LNCaP clone FGC (cell line): ENCODE measurements around the gene ACOT11.

ENCODE experiments used
- DNase-seq: peaks from one replicate; pipeline ENCODE4 v3.0.0-alpha.2; 2011; ENCODE audit warnings: low read depth
- H3K4me3 ChIP-seq: 2 replicates; pipeline ENCODE4 v1.5.1; 2011; ENCODE audit warnings: mild to moderate bottlenecking, low read depth, low read length, control low read depth
- TF ChIP-seq, protein P1 (sequence below): IDR thresholded peaks from 2 replicates; pipeline ENCODE4 v1.5.1; 2012; ENCODE audit warnings: mild to moderate bottlenecking; ENCODE audit not compliant: control insufficient read depth, insufficient read depth; ENCODE audit errors: extremely low read depth

ACOT11 gene

DNA sequence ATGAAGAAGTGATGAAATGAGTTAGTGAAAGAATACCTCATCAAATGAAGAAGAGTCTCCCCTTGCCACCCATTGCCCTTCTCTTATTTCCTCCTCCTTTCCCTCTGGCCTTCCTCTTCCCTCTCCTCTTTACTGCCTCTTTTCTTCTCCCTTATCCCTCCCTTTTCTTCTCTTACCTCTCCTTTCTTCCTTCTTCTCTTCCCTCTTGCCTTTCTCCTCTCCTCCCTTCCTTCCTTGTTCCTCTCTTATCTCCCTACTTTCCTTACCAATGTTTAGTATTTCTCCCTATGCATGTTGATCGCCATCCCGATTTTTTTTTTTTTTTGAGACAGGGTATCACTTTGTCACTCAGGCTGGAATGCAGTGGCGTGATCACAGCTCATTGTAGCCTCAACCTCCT is 102.4 kb downstream of the ACOT11 start:
- no peak for DNase-seq
- TF ChIP-seq, protein P1, sequence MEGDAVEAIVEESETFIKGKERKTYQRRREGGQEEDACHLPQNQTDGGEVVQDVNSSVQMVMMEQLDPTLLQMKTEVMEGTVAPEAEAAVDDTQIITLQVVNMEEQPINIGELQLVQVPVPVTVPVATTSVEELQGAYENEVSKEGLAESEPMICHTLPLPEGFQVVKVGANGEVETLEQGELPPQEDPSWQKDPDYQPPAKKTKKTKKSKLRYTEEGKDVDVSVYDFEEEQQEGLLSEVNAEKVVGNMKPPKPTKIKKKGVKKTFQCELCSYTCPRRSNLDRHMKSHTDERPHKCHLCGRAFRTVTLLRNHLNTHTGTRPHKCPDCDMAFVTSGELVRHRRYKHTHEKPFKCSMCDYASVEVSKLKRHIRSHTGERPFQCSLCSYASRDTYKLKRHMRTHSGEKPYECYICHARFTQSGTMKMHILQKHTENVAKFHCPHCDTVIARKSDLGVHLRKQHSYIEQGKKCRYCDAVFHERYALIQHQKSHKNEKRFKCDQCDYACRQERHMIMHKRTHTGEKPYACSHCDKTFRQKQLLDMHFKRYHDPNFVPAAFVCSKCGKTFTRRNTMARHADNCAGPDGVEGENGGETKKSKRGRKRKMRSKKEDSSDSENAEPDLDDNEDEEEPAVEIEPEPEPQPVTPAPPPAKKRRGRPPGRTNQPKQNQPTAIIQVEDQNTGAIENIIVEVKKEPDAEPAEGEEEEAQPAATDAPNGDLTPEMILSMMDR = no peak
- no peak overlapping the region for H3K4me3 ChIP-seq

DNA sequence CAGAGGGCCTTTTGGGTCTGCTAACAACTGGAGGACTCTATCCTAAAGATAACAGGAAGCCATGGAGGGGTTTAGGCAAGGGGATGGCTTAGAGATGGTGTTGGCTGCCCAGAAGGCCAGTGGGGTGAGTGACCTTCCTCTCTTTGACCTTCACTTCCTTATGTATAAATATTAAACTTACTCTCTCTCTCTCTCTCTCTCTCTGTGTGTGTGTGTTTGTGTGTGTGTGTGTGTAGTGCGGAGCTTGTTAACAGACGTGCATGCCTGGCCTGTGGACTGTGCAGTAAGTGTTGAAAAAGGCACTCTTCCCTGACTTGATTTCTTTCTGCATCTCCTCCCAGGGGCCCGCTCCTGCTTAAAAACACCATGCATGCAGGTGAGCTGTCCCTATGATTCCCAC is 103.6 kb downstream of the ACOT11 start:
- TF ChIP-seq, protein P1 = no peak
- no peak overlapping the region for H3K4me3 ChIP-seq
- no peak for DNase-seq

DNA sequence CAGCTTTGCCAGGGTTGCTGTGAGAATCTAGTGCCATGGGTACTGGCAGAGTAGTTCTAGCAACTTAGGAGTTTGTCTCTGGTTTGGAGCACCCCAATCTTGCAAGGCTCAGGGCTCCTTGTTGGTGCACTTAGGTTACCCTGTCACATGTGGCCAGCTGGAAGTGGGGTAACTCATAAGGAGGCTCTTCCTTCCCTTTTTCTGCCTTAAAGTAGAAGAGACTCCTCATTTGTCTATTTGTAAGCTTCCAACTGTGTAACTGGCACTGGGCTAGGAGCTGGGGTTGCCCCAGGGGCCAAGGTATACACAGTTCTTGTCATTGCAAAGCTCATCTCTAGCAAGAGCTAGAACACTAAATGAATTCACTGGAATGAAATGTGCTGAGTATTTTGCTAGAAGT is 104.1 kb downstream of the ACOT11 start:
- TF ChIP-seq, protein P1 = no peak
- H3K4me3 ChIP-seq = no peak overlapping the region
- no peak for DNase-seq

DNA sequence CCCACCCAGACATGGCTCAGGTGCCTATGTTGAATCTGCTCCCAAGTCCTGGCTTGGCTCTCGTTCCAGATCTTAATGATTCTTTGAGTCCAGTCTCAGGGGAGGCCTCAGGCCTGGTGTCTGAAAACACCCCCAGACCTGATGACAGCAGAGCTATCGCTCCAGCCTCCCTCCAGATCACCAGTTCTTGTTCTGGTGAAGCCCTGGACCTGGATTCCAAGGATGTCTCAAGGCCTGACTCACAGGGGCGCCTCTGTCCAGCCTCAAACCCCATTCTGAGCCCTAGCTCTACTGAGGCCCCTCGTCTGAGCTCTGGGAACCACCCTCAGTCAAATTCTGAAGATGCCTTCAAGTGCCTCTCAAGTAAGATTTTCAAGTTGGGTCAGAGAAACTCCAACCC is 105.0 kb downstream of the ACOT11 start:
- H3K4me3 ChIP-seq = no peak overlapping the region
- TF ChIP-seq, protein P1 = no peak
- DNase-seq = no peak

DNA sequence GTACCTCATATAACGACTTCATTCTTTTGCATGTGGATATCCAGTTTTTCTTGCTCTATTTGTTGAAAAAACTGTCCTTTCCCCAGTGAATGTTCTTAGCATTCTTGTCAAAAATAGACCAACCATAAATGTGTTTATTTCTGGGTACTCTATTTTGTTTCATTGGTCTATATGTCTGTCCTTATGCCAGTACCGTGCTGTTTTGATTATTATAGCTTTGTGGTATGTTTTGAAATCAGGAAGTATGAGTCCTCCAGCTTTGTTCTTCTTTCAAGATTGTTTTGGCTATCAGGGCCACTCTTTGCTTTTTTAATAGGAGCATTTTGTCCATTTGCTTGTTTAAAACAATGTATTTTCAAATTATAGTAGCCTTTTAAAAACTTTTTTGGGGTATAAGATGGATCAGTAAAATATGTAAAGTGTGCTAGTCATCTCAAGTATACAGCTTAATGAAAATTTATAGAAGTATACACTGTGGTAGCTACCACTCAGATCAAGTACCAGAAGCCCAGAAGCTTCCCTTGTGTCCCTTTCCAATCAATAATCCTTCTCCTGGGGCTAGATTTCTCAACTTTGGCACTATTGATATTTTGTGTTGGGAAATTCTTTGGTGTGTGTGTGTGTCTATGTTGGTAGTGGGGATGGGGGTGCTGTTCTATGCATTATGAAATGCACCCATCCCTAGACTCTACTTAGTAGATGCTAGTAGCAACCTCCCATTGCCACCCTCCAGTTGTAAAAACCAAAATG is 110.3 kb downstream of the ACOT11 start:
- TF ChIP-seq, protein P1 = no peak
- DNase-seq = no peak
- H3K4me3 ChIP-seq = no peak overlapping the region
